Vagina (tissue), 2 donors: ENCODE data around the gene PMIS2.

ENCODE experiments used
- POLR2A ChIP-seq, 2 donors: fragments of 450-650 bp; IDR thresholded peaks; one replicate each; pipeline ENCODE4 v1.6.1; 2017; ENCODE audit warnings: antibody characterized with exemption in 2 of 2, mild to moderate bottlenecking in 2 of 2, moderate library complexity in 2 of 2
- POLR2AphosphoS5 ChIP-seq, 2 donors: sonication (generic); formaldehyde crosslinking; IDR thresholded peaks; one replicate each; pipeline ENCODE4 v1.9.0; 2017; ENCODE audit warnings: antibody characterized with exemption in 2 of 2, mild to moderate bottlenecking in 2 of 2, low read depth in 1 of 2; ENCODE audit not compliant: insufficient read depth in 1 of 2

GRCh38 chr19:35571406-35571965, 14.5 kb upstream of the PMIS2 start:
- no peak for TF ChIP-seq POLR2A (IDR thresholded peaks at IDR 0.05)
- TF ChIP-seq POLR2AphosphoS5 (IDR thresholded peaks at IDR 0.05; ENCODE audit: insufficient read depth in 1 of 2, low read depth in 1 of 2): no peak
